IMR-90 (cell line): ENCODE measurements around the gene TBC1D9B. TPM values are rescaled to one million over a fixed set of nuclear protein-coding genes. Genes with fewer than 3 reads are reported as not detected.
"Not testable (repeated sequence)": the region's sequence is repeated elsewhere in the genome, so short reads cannot be mapped to it uniquely, and the experiment has no call there.

Experiments
- ATAC-seq: fragments of 200-7000 bp; cut with Tn5 transposase; 2 replicates; pipeline ENCODE4 v1.9.1; 2020; ENCODE audit warnings: low read depth, mild to moderate bottlenecking, moderate library complexity
- BruUV-seq: library from RNA; stranded (reverse); fragments of 400-500 nt; replicated peaks from 2 replicates; lab custom pipeline; 2021; lab: Mats Ljungman, UMichigan
- CTCF ChIA-PET: fragments of 300-600 bp; formaldehyde crosslinking; extraction: SDS; loops from one replicate; lab custom pipeline; 2021; ENCODE audit warnings: antibody characterized with exemption; lab: Yijun Ruan, JAX
- POLR2A ChIA-PET: fragments of 300-600 bp; sonication (Branson Sonifier 250); formaldehyde crosslinking; loops from one replicate; lab custom pipeline; 2022; ENCODE audit warnings: antibody characterized with exemption; ENCODE audit not compliant: unreplicated experiment; lab: Charles Lee
- DNase-seq: peaks from one replicate; pipeline ENCODE4 v3.0.0; 2013
- H2AFZ ChIP-seq: replicated peaks from 2 replicates; pipeline ENCODE3; 2013; ENCODE audit warnings: low read length, mild to moderate bottlenecking; ENCODE audit not compliant: poor library complexity
- H2AK5ac ChIP-seq: 2 replicates; pipeline ENCODE4 v1.6.1; 2013; ENCODE audit warnings: low read depth, low read length, inconsistent platforms
- H2AK9ac ChIP-seq: replicated peaks from 2 replicates; pipeline ENCODE3; 2013; ENCODE audit warnings: mild to moderate bottlenecking, low read depth, low read length, moderate library complexity; ENCODE audit not compliant: poor library complexity
- H2BK120ac ChIP-seq: 2 replicates; pipeline ENCODE4 v1.6.1; 2013; ENCODE audit warnings: low read depth, low read length, inconsistent platforms
- H2BK15ac ChIP-seq: 3 replicates; pipeline ENCODE4 v1.6.1; 2013; ENCODE audit warnings: low read depth, low read length, inconsistent platforms
- H2BK20ac ChIP-seq: 2 replicates; pipeline ENCODE4 v1.6.1; 2013; ENCODE audit warnings: low read depth, mild to moderate bottlenecking, inconsistent platforms, low read length, moderate library complexity
- H2BK5ac ChIP-seq: 2 replicates; pipeline ENCODE4 v1.6.1; 2013; ENCODE audit warnings: mild to moderate bottlenecking, low read depth, low read length, inconsistent platforms; ENCODE audit not compliant: poor library complexity, severe bottlenecking
- H3K14ac ChIP-seq: replicated peaks from 2 replicates; pipeline ENCODE4 v1.6.1; 2013; ENCODE audit warnings: low read depth, low read length, inconsistent platforms
- H3K18ac ChIP-seq: 2 replicates; pipeline ENCODE4 v1.6.1; 2013; ENCODE audit warnings: low read depth, low read length, control low read depth
- H3K23ac ChIP-seq: 2 replicates; pipeline ENCODE4 v1.6.1; 2013; ENCODE audit warnings: low read depth, low read length, inconsistent platforms
- H3K27ac ChIP-seq: 2 replicates; pipeline ENCODE4 v1.5.1; 2013; ENCODE audit warnings: mild to moderate bottlenecking, control low read depth, low read length; ENCODE audit not compliant: insufficient read depth
- H3K27me3 ChIP-seq: 2 replicates; pipeline ENCODE4 v1.6.1; 2013; ENCODE audit warnings: low read length; ENCODE audit not compliant: control insufficient read depth, insufficient read depth
- H3K36me3 ChIP-seq: 2 replicates; pipeline ENCODE4 v1.6.1; 2013; ENCODE audit warnings: low read length, mixed read lengths; ENCODE audit not compliant: control insufficient read depth, insufficient read depth
- H3K4ac ChIP-seq: 2 replicates; pipeline ENCODE4 v1.6.1; 2013; ENCODE audit warnings: low read depth, low read length, inconsistent platforms
- H3K4me1 ChIP-seq: 2 replicates; pipeline ENCODE4 v1.6.1; 2013; ENCODE audit warnings: low read length, mixed read lengths; ENCODE audit not compliant: control insufficient read depth, insufficient read depth
- H3K4me2 ChIP-seq: 2 replicates; pipeline ENCODE4 v1.6.1; 2013; ENCODE audit warnings: low read depth, mild to moderate bottlenecking, control low read depth, low read length, moderate library complexity
- H3K4me3 ChIP-seq: 2 replicates; pipeline ENCODE4 v1.5.1; 2013; ENCODE audit warnings: low read depth, mild to moderate bottlenecking, control low read depth, low read length, moderate library complexity; ENCODE audit not compliant: insufficient read depth
- H3K56ac ChIP-seq: 2 replicates; pipeline ENCODE4 v1.6.1; 2013; ENCODE audit warnings: low read length, inconsistent platforms; ENCODE audit not compliant: insufficient read depth; ENCODE audit errors: extremely low read depth
- H3K79me1 ChIP-seq, 2 experiments: 2 replicates each; pipeline ENCODE4 v1.6.1; 2013; ENCODE audit warnings: low read length in 2 of 2, inconsistent platforms in 1 of 2, low read depth in 1 of 2
- H3K9ac ChIP-seq: 2 replicates; pipeline ENCODE4 v1.6.1; 2013; ENCODE audit warnings: low read depth, low read length, control low read depth
- H3K9me1 ChIP-seq: 2 replicates; pipeline ENCODE4 v1.6.1; 2013; ENCODE audit warnings: low read length, inconsistent platforms; ENCODE audit not compliant: insufficient read depth
- H3K9me3 ChIP-seq: 2 replicates; pipeline ENCODE4 v1.6.1; 2013; ENCODE audit warnings: low read length; ENCODE audit not compliant: control insufficient read depth, insufficient read depth
- H4K20me1 ChIP-seq: 2 replicates; pipeline ENCODE4 v1.6.1; 2013; ENCODE audit warnings: low read length, inconsistent platforms; ENCODE audit not compliant: insufficient read depth
- H4K5ac ChIP-seq: 2 replicates; pipeline ENCODE4 v1.6.1; 2013; ENCODE audit warnings: mild to moderate bottlenecking, low read depth, low read length, control low read depth
- H4K8ac ChIP-seq, 2 experiments: 2 replicates each; pipeline ENCODE4 v1.6.1; 2013; ENCODE audit warnings: low read depth in 2 of 2, low read length in 2 of 2, control low read depth in 1 of 2, inconsistent platforms in 1 of 2
- H4K91ac ChIP-seq: 2 replicates; pipeline ENCODE4 v1.6.1; 2013; ENCODE audit warnings: low read depth, low read length, inconsistent platforms; ENCODE audit not compliant: insufficient read depth
- CEBPB ChIP-seq: IDR thresholded peaks from 2 replicates; pipeline ENCODE4 v1.6.1; 2012; ENCODE audit warnings: low read depth, low read length, improper control_type of control experiment
- WGBS, 2 experiments: methylation state at CpG; one replicate each; pipeline versions ENCODE4 v1.1.5 to v1.1.7; 2013; ENCODE audit warnings: missing lambda C conversion rate in 2 of 2; ENCODE audit not compliant: insufficient read length in 1 of 2; ENCODE audit errors: extremely low coverage in 2 of 2; 5-methylcytosine and 5-hydroxymethylcytosine counted together
- dilution Hi-C: fragments of 300-500 bp; cut with HindIII; formaldehyde crosslinking; loops from one replicate; pipeline ENCODE4 v1.14.3; 2018; ENCODE audit warnings: low sequenced_read_pairs; ENCODE audit not compliant: unreplicated experiment
- in situ Hi-C: fragments of 300-500 bp; cut with MboI; formaldehyde crosslinking; loops from 3 replicates; pipeline ENCODE4 v1.14.3; 2019; ENCODE audit warnings: low sequenced_read_pairs, inconsistent platforms, mixed read lengths
- intact Hi-C: fragments of 100-400 bp; cut with micrococcal nuclease; formaldehyde crosslinking; loops from 2 replicates; pipeline ENCODE4 v1.10.0; 2022
- polyA plus RNA-seq, 3 experiments: library from polyadenylated mRNA; depleted of rRNA; stranded (reverse); fragments of >200 nt; gene quantifications; 2 replicates each; pipeline ENCODE4 v1.2.3, GENCODE V29; 2012; ENCODE audit warnings: low replicate concordance in 1 of 3
- total RNA-seq: library from RNA; depleted of rRNA; stranded (reverse); fragments of >200 nt; gene quantifications from 2 replicates; pipeline ENCODE4 v1.2.3, GENCODE V29; 2012

TBC1D9B gene
- total and polyA plus RNA-seq, 2 of the 4 experiments (the other 2 are of a cell fraction), result 58.6 to 78.1 TPM

DNA sequence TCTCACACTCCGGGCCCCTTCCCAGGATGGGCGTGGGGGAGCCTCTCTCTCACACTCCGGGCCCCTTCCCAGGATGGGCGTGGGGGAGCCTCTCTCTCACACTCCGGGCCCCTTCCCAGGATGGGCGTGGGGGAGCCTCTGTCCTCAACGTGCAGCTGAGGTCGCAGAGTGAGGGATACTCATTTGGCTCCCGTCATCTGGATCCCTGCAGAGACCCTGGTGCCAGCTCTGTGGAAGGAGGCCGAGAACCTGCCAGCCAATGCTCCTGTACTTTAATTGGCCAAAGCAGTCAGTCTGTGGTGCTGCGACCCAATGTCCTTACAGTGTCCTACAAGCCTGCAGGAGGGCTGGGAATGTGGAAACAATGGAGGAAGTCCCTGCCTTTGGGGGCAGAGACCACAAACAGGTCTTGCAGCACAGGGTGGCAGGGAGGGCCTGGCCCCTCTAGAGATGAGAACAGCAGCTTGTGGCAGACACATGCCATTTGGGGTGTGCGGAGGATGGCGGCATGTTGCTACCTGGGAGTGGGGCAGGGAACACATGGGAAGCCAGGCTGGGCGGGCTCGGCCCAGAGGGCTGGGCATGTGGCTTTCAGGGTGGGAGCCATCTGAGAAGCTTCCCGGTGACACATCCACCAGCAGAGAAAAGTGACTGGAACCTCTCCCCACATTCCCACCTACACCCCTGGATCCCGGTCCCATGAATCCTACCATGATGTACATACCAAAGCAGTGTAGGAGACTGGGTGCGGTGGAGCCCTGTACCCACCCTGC lies 35.5 kb downstream of the TBC1D9B start:
- dilution Hi-C loops (no loop called here), in situ Hi-C loops (no loop called here), intact Hi-C loops (no loop called here)
- POLR2A ChIA-PET, result no interaction called here
- H3K9ac ChIP-seq, result no peak overlapping the region
- H3K4ac ChIP-seq, result no peak overlapping the region
- no peak overlapping the region for H3K23ac ChIP-seq
- DNase-seq, result no peak
- H2BK120ac ChIP-seq, result no peak overlapping the region
- H3K14ac ChIP-seq, result no peak overlapping the region
- H3K4me1 ChIP-seq, result no peaks in the 10 kb centered on the region
- CTCF ChIA-PET, result no interaction called here
- no peaks in the 10 kb centered on the region for H3K9me3 ChIP-seq
- H4K5ac ChIP-seq, result no peak overlapping the region
- H3K36me3 ChIP-seq, result peaks cover 65% of the 10 kb centered on the region
- no peak overlapping the region for H4K91ac ChIP-seq
- H3K18ac ChIP-seq, result no peak overlapping the region
- ATAC-seq, result no peak
- no peak for TF ChIP-seq CEBPB
- H2BK20ac ChIP-seq, result no peak overlapping the region
- H2BK5ac ChIP-seq, result no peak overlapping the region
- H3K4me2 ChIP-seq, result no peak overlapping the region
- no peak overlapping the region for H2AK5ac ChIP-seq
- H3K4me3 ChIP-seq, result no peak overlapping the region
- no peak overlapping the region for H2AFZ ChIP-seq
- peak overlapping the region; percentile 31 for H2AK9ac ChIP-seq
- no peak overlapping the region for H2BK15ac ChIP-seq
- H3K27me3 ChIP-seq, result no peaks in the 10 kb centered on the region
- no peaks in the 10 kb centered on the region for H3K9me1 ChIP-seq
- no peak overlapping the region for H3K56ac ChIP-seq
- no TSS peak for BruUV-seq
- no peaks in the 10 kb centered on the region; a peak in 1 of 4 replicates for H3K79me1 ChIP-seq
- no peaks in the 10 kb centered on the region for H4K20me1 ChIP-seq
- WGBS, 2 experiments, result 100% methylated on average over 1 of the region's 18 CpGs; no CpG with 5 or more reads in 1 of the 2 experiments
- no peak overlapping the region for H4K8ac ChIP-seq
- no peak overlapping the region for H3K27ac ChIP-seq

DNA sequence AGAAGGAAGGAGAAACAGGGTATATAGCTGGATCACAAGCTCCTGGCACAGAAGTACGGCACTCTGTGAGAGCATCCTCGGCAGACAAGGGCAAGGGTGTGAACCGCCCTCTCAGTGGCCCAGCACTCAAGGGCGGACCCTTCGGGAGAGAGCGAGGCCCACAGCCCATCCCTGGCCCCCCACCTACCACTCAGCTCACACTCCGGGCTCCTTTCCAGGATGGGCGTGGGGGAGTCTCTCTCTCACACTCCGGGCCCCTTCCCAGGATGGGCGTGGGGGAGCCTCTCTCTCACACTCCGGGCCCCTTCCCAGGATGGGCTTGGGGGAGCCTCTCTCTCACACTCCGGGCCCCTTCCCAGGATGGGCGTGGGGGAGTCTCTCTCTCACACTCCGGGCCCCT lies 36.2 kb downstream of the TBC1D9B start:
- H3K9me3 ChIP-seq, H2BK120ac ChIP-seq, H3K27me3 ChIP-seq, ATAC-seq, H3K4me2 ChIP-seq, H3K4ac ChIP-seq, H3K18ac ChIP-seq, H4K8ac ChIP-seq, H3K9me1 ChIP-seq, H2AK9ac ChIP-seq, H3K23ac ChIP-seq, H3K4me3 ChIP-seq, H2AFZ ChIP-seq, H4K20me1 ChIP-seq, H3K79me1 ChIP-seq, H4K91ac ChIP-seq, DNase-seq, H4K5ac ChIP-seq, H3K14ac ChIP-seq, intact Hi-C loops, H2BK20ac ChIP-seq, BruUV-seq, POLR2A ChIA-PET, H3K4me1 ChIP-seq, H3K27ac ChIP-seq, in situ Hi-C loops, H2BK5ac ChIP-seq, dilution Hi-C loops, H2AK5ac ChIP-seq, H2BK15ac ChIP-seq, H3K56ac ChIP-seq, H3K9ac ChIP-seq: not testable (repeated sequence)
- CTCF ChIA-PET, result interaction anchor here (0.9 kb wide), 1 partner anchor 17 kb away, joined by 3 read pairs; no protein-coding TSS in a partner anchor
- no CpG with 5 or more reads among the region's 14 CpGs for WGBS, 2 experiments
- peaks cover 71% of the 10 kb centered on the region for H3K36me3 ChIP-seq
